HFF-Myc (cell line): ENCODE results near the gene DOC2A.

Experiments
- DNase-seq: peaks from one replicate; pipeline ENCODE4 v3.0.0-alpha.2; 2011; ENCODE audit warnings: low read depth; ENCODE audit errors: extremely low read depth
- H3K4me3 ChIP-seq: replicated peaks from 2 replicates; pipeline ENCODE4 v1.5.1; 2011; ENCODE audit warnings: low read depth, mild to moderate bottlenecking, control low read depth, low read length
- CTCF ChIP-seq: IDR thresholded peaks from 2 replicates; pipeline ENCODE4 v1.5.1; 2012; ENCODE audit warnings: mild to moderate bottlenecking, low read depth, low read length, control low read depth; ENCODE audit errors: missing control alignments

Gene DOC2A

GRCh38 chr16:29999605-30000004 lies 11.2 kb downstream of the DOC2A start:
- DNase-seq, result no peak
- no peak for TF ChIP-seq CTCF

GRCh38 chr16:29996766-29997250 lies 14.0 kb downstream of the DOC2A start:
- H3K4me3 ChIP-seq, result peak overlapping the region; percentile 91
- DNase-seq, result no peak
- TF ChIP-seq CTCF, result no peak

More at GRCh38 chr16:29999605-30000004, 11.2 kb downstream of the DOC2A start:
- no peak overlapping the region for H3K4me3 ChIP-seq

GRCh38 chr16:29995911-29996765 lies 14.7 kb downstream of the DOC2A start, which contains the start of gene INO80E:
Gene INO80E (plus strand): TSS chr16:29996241. CDS start chr16:29996311, 70 bp downstream.
- no peak for TF ChIP-seq CTCF
- H3K4me3 ChIP-seq, result peak within 1 kb of the TSS; percentile 91
- DNase-seq, result peak; percentile 90

GRCh38 chr16:29995324-29995910 lies 15.4 kb downstream of the DOC2A start, which contains the start of gene HIRIP3:
Gene HIRIP3 (minus strand): TSS chr16:29995617. CDS start chr16:29995605, 12 bp downstream.
- TF ChIP-seq CTCF, result no peak
- H3K4me3 ChIP-seq, result peak within 1 kb of the TSS; percentile 91
- no peak for DNase-seq

- DNase-seq, result no peak
- TF ChIP-seq CTCF, result no peak
- peak overlapping the region; percentile 91 for H3K4me3 ChIP-seq
Measured at GRCh38 chr16:29994600-29995323, 16.1 kb downstream of the DOC2A start.

GRCh38 chr16:29993903-29994599 lies 16.8 kb downstream of the DOC2A start:
- peak overlapping the region; percentile 91 for H3K4me3 ChIP-seq
- DNase-seq, result no peak
- TF ChIP-seq CTCF, result no peak
